Adrenal gland (tissue), 12 donors: Measurements from ENCODE around the gene FZR1. TPM values are rescaled to one million over a fixed set of nuclear protein-coding genes. Genes with fewer than 3 reads are reported as not detected.

Experiments used
- DNase-seq, 7 donors: peaks; one replicate each; pipeline ENCODE4 v3.0.0-alpha.2; 2019 to 2020
- H3K27ac ChIP-seq, 5 donors: fragments of 200-600 bp; sonication (generic) in 4 of 5; 1 replicate in 3 of 5; 2 replicates in 2 of 5; pipeline versions ENCODE4 v1.5.1 to v1.8.0; 2016 to 2020; ENCODE audit warnings: mild to moderate bottlenecking in 1 of 5
- H3K27me3 ChIP-seq: fragments of 200-600 bp; 2 replicates; pipeline ENCODE4 v1.8.0; 2021
- H3K36me3 ChIP-seq, 2 donors: fragments of 200-600 bp; replicated peaks in 1 of 2; 1 replicate in 1 of 2; 2 replicates in 1 of 2; pipeline versions ENCODE4 v1.5.1 to v1.8.0; 2018 to 2022
- H3K4me1 ChIP-seq, 2 donors: fragments of 200-600 bp; replicated peaks in 1 of 2; 1 replicate in 1 of 2; 2 replicates in 1 of 2; pipeline versions ENCODE4 v1.5.1 to v1.8.0; 2018 to 2021
- H3K4me3 ChIP-seq, 4 donors: fragments of 200-600 bp; sonication (generic) in 3 of 4; one replicate each; pipeline ENCODE4 v1.5.1; 2016 to 2018
- H3K9me3 ChIP-seq, 3 donors: fragments of 200-600 bp; sonication (generic) in 1 of 3; replicated peaks in 1 of 3; 1 replicate in 2 of 3; 2 replicates in 1 of 3; pipeline versions ENCODE4 v1.5.1 to v1.8.0; 2016 to 2021
- POLR2A ChIP-seq, 2 donors: fragments of 450-650 bp; IDR thresholded peaks; one replicate each; pipeline ENCODE4 v1.6.1; 2017; ENCODE audit warnings: antibody characterized with exemption in 2 of 2, mild to moderate bottlenecking in 2 of 2, moderate library complexity in 1 of 2
- WGBS, 4 donors: extraction: QIAGEN DNeasy Blood & Tissue Kit in 2 of 4; methylation state at CpG; one replicate each; pipeline versions ENCODE4 v1.1.5 to v1.1.7; 2013 to 2017; 5-methylcytosine and 5-hydroxymethylcytosine counted together
- intact Hi-C, 2 donors: fragments of 100-400 bp; cut with DNase I; formaldehyde crosslinking; loops; one replicate each; pipeline versions ENCODE4 v1.14.1 to v1.15.0; 2022 to 2023
- polyA plus RNA-seq, 3 donors: library from polyadenylated mRNA; stranded (reverse); fragments of 200-250 nt in 2 of 3; fragments of 350-450 nt in 1 of 3; fragmentation: Illumina TruSeq in 1 of 3; extraction: RNeasy Lipid Tissue Mini Kit (QIAGEN cat#74804) in 1 of 3; gene quantifications; one replicate each; pipeline ENCODE4 v1.2.3, GENCODE V29; 2013 to 2014
- total RNA-seq, 9 donors: library from RNA; depleted of rRNA in 4 of 9; stranded (reverse); fragments of >200 nt in 4 of 9; fragments of 120-200 nt in 1 of 9; fragmentation: NEBNext Ultra II Directional in 1 of 9; extraction: Animal tissue kit (Norgen Biotek cat#: 25700) in 1 of 9; gene quantifications; one replicate each; pipeline versions ENCODE4 v1.1.0 to v1.2.4, GENCODE V29; 2013 to 2023
- TF ChIP-seq, protein P1 (sequence below), 6 experiments: fragments of 450-650 bp in 4 of 6; fragments of 200-600 bp in 2 of 6; sonication (generic) in 1 of 6; IDR thresholded peaks; 1 replicate in 5 of 6; 2 replicates in 1 of 6; pipeline versions ENCODE4 v1.5.1 to v1.8.0; 2016 to 2021; ENCODE audit warnings: antibody characterized with exemption in 6 of 6, mild to moderate bottlenecking in 2 of 6, moderate library complexity in 1 of 6
- donor health status: healthy with polysubstance abuse.
- donor health status: Bipolar disorder and iron deficiency.
- donor health status: DM: yes; HTN: yes; CAD: no.
- donor health status: DM: no; HTN: no; CAD: no.
- donor health status: DM: no; HTN: no; CAD: no.
- donor health status: DM: yes; HTN: yes; CAD: no.

The FZR1 gene
- total and polyA plus RNA-seq, 12 donors: 17.9 to 85.0 (median 38.0) TPM

- no peaks in the 10 kb centered on the region for H3K27me3 ChIP-seq
- no peaks in the 10 kb centered on the region for H3K9me3 ChIP-seq
- 90 to 93% (median 92%) methylated on average over 8 to 10 of the region's 10 CpGs for WGBS, 4 donors
- intact Hi-C loops: loop anchor here (5.0 kb wide), 2 partner anchors 62 to 67 kb away; no protein-coding TSS in a partner anchor
- peaks cover 4 to 15% of the 10 kb centered on the region in 2 donors for H3K4me1 ChIP-seq
- no peak for DNase-seq
- H3K36me3 ChIP-seq: peaks cover 0 to 8% of the 10 kb centered on the region in 2 donors
- TF ChIP-seq, protein P1, sequence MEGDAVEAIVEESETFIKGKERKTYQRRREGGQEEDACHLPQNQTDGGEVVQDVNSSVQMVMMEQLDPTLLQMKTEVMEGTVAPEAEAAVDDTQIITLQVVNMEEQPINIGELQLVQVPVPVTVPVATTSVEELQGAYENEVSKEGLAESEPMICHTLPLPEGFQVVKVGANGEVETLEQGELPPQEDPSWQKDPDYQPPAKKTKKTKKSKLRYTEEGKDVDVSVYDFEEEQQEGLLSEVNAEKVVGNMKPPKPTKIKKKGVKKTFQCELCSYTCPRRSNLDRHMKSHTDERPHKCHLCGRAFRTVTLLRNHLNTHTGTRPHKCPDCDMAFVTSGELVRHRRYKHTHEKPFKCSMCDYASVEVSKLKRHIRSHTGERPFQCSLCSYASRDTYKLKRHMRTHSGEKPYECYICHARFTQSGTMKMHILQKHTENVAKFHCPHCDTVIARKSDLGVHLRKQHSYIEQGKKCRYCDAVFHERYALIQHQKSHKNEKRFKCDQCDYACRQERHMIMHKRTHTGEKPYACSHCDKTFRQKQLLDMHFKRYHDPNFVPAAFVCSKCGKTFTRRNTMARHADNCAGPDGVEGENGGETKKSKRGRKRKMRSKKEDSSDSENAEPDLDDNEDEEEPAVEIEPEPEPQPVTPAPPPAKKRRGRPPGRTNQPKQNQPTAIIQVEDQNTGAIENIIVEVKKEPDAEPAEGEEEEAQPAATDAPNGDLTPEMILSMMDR (IDR thresholded peaks at IDR 0.05): no peak
- no peak for TF ChIP-seq POLR2A (IDR thresholded peaks at IDR 0.05)
- no peak overlapping the region for H3K4me3 ChIP-seq
- no peak overlapping the region for H3K27ac ChIP-seq
Observed at GRCh38 chr19:3549816-3550215, 43.7 kb downstream of the FZR1 start.

- intact Hi-C loops: no loop called here
- 87 to 94% (median 89%) methylated on average over 20 to 34 of the region's 34 CpGs for WGBS, 4 donors
- no peaks in the 10 kb centered on the region for H3K9me3 ChIP-seq
- no peak overlapping the region for H3K4me3 ChIP-seq
- no peak for DNase-seq
- peaks cover 7 to 23% of the 10 kb centered on the region in 2 donors for H3K4me1 ChIP-seq
- H3K27ac ChIP-seq: no peak overlapping the region
- TF ChIP-seq POLR2A (IDR thresholded peaks at IDR 0.05): no peak
- TF ChIP-seq, protein P1 (IDR thresholded peaks at IDR 0.05): no peak
- H3K27me3 ChIP-seq: no peaks in the 10 kb centered on the region
- H3K36me3 ChIP-seq: peaks cover 0 to 8% of the 10 kb centered on the region in 2 donors
Observed at GRCh38 chr19:3550947-3551791, 45.1 kb downstream of the FZR1 start.

- 80 to 90% (median 87%) methylated on average over 9 of the region's 9 CpGs for WGBS, 4 donors
- no peak overlapping the region for H3K4me3 ChIP-seq
- no peak for TF ChIP-seq POLR2A (IDR thresholded peaks at IDR 0.05)
- TF ChIP-seq, protein P1 (IDR thresholded peaks at IDR 0.05): no peak
- no peak overlapping the region for H3K27ac ChIP-seq
- no peak for DNase-seq
- no peaks in the 10 kb centered on the region for H3K9me3 ChIP-seq
- H3K27me3 ChIP-seq: no peaks in the 10 kb centered on the region
- H3K4me1 ChIP-seq: peaks cover 12 to 24% of the 10 kb centered on the region in 2 donors
- intact Hi-C loops: no loop called here
- H3K36me3 ChIP-seq: peaks cover 0 to 8% of the 10 kb centered on the region in 2 donors
Observed at GRCh38 chr19:3551792-3552095, 45.6 kb downstream of the FZR1 start.

DNA sequence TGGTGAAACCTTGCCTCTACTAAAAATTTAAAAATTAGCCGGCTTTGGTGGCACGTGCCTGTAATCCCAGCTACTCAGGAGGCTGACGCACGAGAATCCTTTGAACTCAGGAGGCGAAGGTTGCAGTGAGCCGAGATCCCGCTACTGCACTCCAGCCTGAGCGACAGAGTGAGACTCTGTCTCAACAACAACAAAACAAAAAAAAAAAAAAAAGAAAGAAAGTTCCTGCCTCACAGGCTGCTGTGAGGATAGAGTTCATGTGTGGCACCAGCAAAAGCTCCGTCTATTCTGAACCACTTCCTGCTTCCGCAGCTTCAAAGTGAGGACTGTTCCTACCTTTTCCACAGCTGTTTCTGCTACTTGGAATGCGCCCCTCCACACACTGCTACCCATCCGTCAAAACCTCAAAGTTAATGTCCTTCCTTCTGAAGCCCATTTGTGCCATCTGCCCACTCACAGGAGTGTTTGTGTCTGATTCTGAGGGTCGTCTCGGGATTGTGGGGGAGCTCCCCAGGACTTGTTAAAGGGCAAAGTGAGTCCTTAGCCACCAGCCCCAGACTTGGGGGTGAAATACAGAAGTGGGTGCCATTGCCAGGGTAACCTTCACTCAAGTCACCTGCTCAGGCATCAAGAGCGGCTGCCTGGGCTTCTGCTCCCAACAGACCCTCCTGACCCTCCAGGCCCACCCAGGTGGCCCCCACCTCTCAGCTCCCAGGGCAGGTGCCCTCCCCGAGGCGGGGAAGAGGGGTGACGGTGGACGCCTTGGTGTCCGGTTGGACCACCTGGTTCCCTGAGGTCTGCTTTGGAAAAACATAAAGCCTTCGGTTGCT is 48.4 kb downstream of the FZR1 start:
- WGBS, 4 donors: 72 to 84% (median 77%) methylated on average over 21 of the region's 21 CpGs
- Histone ChIP-seq H3K9me3 (no peaks in the 10 kb centered on the region), H3K36me3 (no peaks in the 10 kb centered on the region), H3K4me1 (peaks cover 14 to 24% of the 10 kb centered on the region in 2 donors), H3K27me3 (no peaks in the 10 kb centered on the region), H3K4me3 (no peak overlapping the region), H3K27ac (peak overlapping the region in 3 of 5 donors; percentile 29 to 70 (median 58))
- intact Hi-C loops: no loop called here
- TF ChIP-seq, protein P1 (IDR thresholded peaks at IDR 0.05): no peak
- TF ChIP-seq POLR2A (IDR thresholded peaks at IDR 0.05): no peak
- no peak for DNase-seq
